Heart right ventricle (tissue), 16 donors: ENCODE results near the gene MBD5. TPM values are rescaled to one million over a fixed set of nuclear protein-coding genes. Genes with fewer than 3 reads are reported as not detected.

Source experiments
- ATAC-seq, 8 donors: fragments of 200-7000 bp; cut with Tn5 transposase; one replicate each; pipeline ENCODE4 v1.9.1; 2020; ENCODE audit warnings: mild to moderate bottlenecking in 8 of 8, moderate library complexity in 8 of 8, moderate number of reproducible peaks in 1 of 8
- DNase-seq, 2 donors: peaks; one replicate each; pipeline ENCODE4 v3.0.0-alpha.2; 2020
- H3K27ac ChIP-seq, 10 donors: fragments of 200-600 bp; sonication (generic) in 2 of 10; one replicate each; pipeline versions ENCODE4 v1.5.0 to v1.8.0; 2020 to 2022; ENCODE audit warnings: mild to moderate bottlenecking in 3 of 10
- H3K27me3 ChIP-seq, 7 donors: fragments of 200-600 bp; one replicate each; pipeline ENCODE4 v1.8.0; 2021 to 2022; ENCODE audit warnings: mild to moderate bottlenecking in 2 of 7
- H3K36me3 ChIP-seq, 9 donors: fragments of 200-600 bp; sonication (generic) in 1 of 9; one replicate each; pipeline versions ENCODE4 v1.5.0 to v1.8.0; 2020 to 2022; ENCODE audit warnings: mild to moderate bottlenecking in 2 of 9
- H3K4me1 ChIP-seq, 9 donors: fragments of 200-600 bp; sonication (generic) in 1 of 9; one replicate each; pipeline versions ENCODE4 v1.5.0 to v1.8.0; 2020 to 2022; ENCODE audit warnings: mild to moderate bottlenecking in 4 of 9
- H3K4me3 ChIP-seq, 10 donors: fragments of 200-600 bp; sonication (generic) in 2 of 10; one replicate each; pipeline versions ENCODE4 v1.5.0 to v1.8.0; 2020 to 2022; ENCODE audit warnings: mild to moderate bottlenecking in 7 of 10, moderate library complexity in 2 of 10
- H3K9me3 ChIP-seq, 11 donors: fragments of 200-600 bp in 10 of 11; sonication (generic) in 2 of 11; one replicate each; pipeline versions ENCODE4 v1.5.0 to v1.8.0; 2013 to 2022; ENCODE audit warnings: mild to moderate bottlenecking in 2 of 11, control low read depth in 1 of 11, moderate library complexity in 1 of 11
- WGBS, 2 donors: extraction: QIAGEN DNeasy Blood & Tissue Kit; methylation state at CpG; one replicate each; pipeline ENCODE4 v1.1.7; 2013; ENCODE audit warnings: inconsistent platforms in 1 of 2; 5-methylcytosine and 5-hydroxymethylcytosine counted together
- intact Hi-C, 10 donors: fragments of 100-400 bp; cut with DNase I; formaldehyde crosslinking; loops; one replicate each; pipeline versions ENCODE4 v1.11.1 to v1.14.2; 2022
- polyA plus RNA-seq, 2 donors: library from polyadenylated mRNA; stranded (reverse); fragments of 200-250 nt; gene quantifications; one replicate each; pipeline ENCODE4 v1.2.3, GENCODE V29; 2013
- total RNA-seq, 10 donors: library from RNA; stranded (reverse); fragmentation: NEBNext Ultra II Directional in 3 of 10; extraction: Animal tissue kit (Norgen Biotek cat#: 25700) in 3 of 10; gene quantifications; one replicate each; pipeline versions ENCODE4 v1.2.1 to v1.2.4, GENCODE V29; 2021 to 2023
- TF ChIP-seq, protein P1 (sequence below), 9 donors: fragments of 200-600 bp; sonication (generic) in 2 of 9; IDR thresholded peaks; one replicate each; pipeline versions ENCODE4 v1.5.0 to v1.8.0; 2021 to 2022; ENCODE audit warnings: antibody characterized with exemption in 9 of 9, mild to moderate bottlenecking in 5 of 9, moderate library complexity in 1 of 9
- donor health status: Arrhythmogenic right ventricular cardiomyopathy.
- donor health status: ischemic (EF 13 %, LVEDD 7.1; RV severe dilation, severe dysfunction).
- donor health status: healthy with polysubstance abuse.
- donor health status: DM: no; HTN: yes; CAD: no.
- donor health status: DM: no; HTN: no; CAD: no.
- donor health status: ischemic (EF 25% LVEDD 6.9; RV normal size, moderate dysfunction).
- donor health status: ischemic (EF 25% LVEDD 5.7; RV mildly dilated, moderate dysfunction).
- donor health status: healthy.
- donor health status: DM: yes; HTN: yes; CAD: no.
- donor health status: Ischemic cardiomyopathy.
- donor health status: ischemic (EF 35%, LVEDD 5.7; RV mildly dilated, moderate dysfunction).
- donor health status: nonischemic (EF 11% LVEDD 7.7; RV severe dilation, severe dysfunction).
- donor health status: DM: yes; HTN: yes; CAD: no.
- donor health status: PGD.
- donor health status: ischemic (EF 29% LVEDD 5.4; RV normal size, mild dysfunction).
- donor health status: nonischemic (EF 23%, LVEDD 6.1; RV moderate dilation, normal function).

MBD5 gene
- total and polyA plus RNA-seq, 12 donors: 3.4 to 39.8 (median 35.2) TPM

DNA sequence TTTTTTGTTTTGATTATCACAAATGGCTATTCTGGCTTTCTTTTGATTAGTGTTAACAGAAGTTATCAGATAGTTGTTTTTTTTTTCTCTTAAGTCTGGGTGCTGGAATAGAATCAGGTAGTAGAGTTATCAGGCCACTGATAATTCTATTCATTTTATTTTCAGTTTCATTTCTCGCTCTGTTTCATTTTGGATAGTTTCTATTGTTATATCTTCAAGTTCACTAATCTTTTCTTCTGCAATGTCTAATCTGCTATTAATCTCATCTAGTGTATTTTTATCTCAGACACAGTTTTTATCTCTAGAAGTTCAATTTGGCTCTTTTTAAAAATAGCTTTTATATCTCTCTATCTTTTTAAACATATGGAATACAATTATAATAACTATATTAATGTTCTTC lies 381.9 kb downstream of the MBD5 start:
- peaks cover 0 to 13% (median 0%) of the 10 kb centered on the region in 11 donors for H3K9me3 ChIP-seq
- no peaks in the 10 kb centered on the region for H3K36me3 ChIP-seq
- WGBS, 2 donors: 97 to 98% methylated on average over 1 of the region's 1 CpG
- peaks cover 0 to 6% (median 0%) of the 10 kb centered on the region in 9 donors for H3K4me1 ChIP-seq
- TF ChIP-seq, protein P1, sequence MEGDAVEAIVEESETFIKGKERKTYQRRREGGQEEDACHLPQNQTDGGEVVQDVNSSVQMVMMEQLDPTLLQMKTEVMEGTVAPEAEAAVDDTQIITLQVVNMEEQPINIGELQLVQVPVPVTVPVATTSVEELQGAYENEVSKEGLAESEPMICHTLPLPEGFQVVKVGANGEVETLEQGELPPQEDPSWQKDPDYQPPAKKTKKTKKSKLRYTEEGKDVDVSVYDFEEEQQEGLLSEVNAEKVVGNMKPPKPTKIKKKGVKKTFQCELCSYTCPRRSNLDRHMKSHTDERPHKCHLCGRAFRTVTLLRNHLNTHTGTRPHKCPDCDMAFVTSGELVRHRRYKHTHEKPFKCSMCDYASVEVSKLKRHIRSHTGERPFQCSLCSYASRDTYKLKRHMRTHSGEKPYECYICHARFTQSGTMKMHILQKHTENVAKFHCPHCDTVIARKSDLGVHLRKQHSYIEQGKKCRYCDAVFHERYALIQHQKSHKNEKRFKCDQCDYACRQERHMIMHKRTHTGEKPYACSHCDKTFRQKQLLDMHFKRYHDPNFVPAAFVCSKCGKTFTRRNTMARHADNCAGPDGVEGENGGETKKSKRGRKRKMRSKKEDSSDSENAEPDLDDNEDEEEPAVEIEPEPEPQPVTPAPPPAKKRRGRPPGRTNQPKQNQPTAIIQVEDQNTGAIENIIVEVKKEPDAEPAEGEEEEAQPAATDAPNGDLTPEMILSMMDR (IDR thresholded peaks at IDR 0.05): no peak
- intact Hi-C loops: no loop called here
- H3K4me3 ChIP-seq: no peak overlapping the region
- H3K27me3 ChIP-seq: no peaks in the 10 kb centered on the region
- no peak for DNase-seq
- no peak overlapping the region for H3K27ac ChIP-seq
- no peak for ATAC-seq

DNA sequence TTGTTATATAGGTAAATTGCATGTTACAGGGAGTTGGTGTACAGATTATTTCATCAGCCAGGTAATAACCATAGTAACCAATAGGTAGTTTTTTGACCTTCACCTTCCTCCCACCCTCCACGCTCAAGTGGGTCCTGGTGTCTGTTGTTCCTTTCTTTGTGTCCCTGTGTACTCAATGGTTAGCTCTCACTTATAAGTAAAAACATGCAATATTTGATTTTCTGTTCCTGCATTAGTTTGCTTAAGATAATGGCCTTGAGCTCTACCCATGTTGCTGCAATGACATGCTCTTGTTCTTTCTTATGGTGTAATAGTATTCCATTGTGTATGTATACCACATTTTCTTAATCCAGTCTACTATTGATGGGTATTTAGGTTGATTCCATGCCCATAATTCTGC lies 390.0 kb downstream of the MBD5 start:
- no peak for ATAC-seq
- H3K4me3 ChIP-seq: no peak overlapping the region
- DNase-seq: no peak
- 100% methylated on average over 1 of the region's 1 CpG for WGBS, 2 donors
- no peaks in the 10 kb centered on the region for H3K4me1 ChIP-seq
- H3K9me3 ChIP-seq: peaks cover 0 to 43% (median 15%) of the 10 kb centered on the region in 11 donors
- intact Hi-C loops: no loop called here
- H3K36me3 ChIP-seq: no peaks in the 10 kb centered on the region
- H3K27ac ChIP-seq: no peak overlapping the region
- TF ChIP-seq, protein P1 (IDR thresholded peaks at IDR 0.05): no peak
- H3K27me3 ChIP-seq: no peaks in the 10 kb centered on the region

DNA sequence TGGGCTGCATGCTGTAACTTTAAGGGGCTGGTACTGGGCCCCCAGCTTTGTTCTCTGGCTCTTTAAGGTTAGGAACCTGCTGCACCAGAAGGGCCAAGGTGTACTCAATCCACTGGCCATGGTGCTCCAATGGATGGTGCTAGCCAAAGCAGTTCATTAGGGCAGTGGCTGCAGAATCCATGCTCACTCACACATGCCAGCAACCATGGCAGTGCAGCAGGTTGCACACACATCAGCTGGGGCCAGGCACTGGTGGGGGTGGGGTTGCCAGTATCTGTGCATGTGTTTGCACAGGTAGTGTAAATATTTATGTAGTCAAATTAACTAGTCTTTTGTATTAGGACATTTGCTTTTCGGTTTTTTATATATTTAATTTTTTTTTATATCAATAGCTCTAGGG lies 395.4 kb downstream of the MBD5 start:
- intact Hi-C loops: no loop called here
- ATAC-seq: no peak

DNA sequence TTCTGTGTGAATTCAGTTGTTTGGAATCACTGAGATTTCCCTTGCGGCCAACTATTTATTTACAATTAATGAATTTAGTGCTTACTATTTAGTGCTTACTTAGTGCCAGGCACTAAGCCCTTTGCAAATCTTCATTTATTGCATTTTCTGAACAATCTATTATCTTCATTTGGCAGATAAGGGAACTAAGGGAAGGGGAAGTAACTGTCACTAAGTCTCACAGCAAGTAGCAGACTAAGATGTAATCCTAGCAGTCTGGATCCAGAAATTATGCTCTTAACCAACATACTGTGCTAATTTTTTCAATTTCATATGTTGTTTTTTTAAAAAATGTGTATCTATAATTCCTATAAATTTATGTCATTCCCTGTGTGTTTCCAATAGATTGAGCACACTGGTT lies 409.2 kb downstream of the MBD5 start:
- WGBS, 2 donors: 94 to 98% methylated on average over 1 of the region's 1 CpG
- DNase-seq (no peak), ATAC-seq (no peak)
- Histone ChIP-seq H3K4me3 (no peak overlapping the region), H3K9me3 (peaks cover 0 to 32% (median 0%) of the 10 kb centered on the region in 11 donors), H3K36me3 (no peaks in the 10 kb centered on the region), H3K27ac (no peak overlapping the region), H3K4me1 (no peaks in the 10 kb centered on the region), H3K27me3 (no peaks in the 10 kb centered on the region)
- TF ChIP-seq, protein P1 (IDR thresholded peaks at IDR 0.05): no peak
- intact Hi-C loops: no loop called here

More for the DNA sequence above, 395.4 kb downstream of the MBD5 start:
- DNase-seq: no peak
- Histone ChIP-seq H3K27me3 (no peaks in the 10 kb centered on the region), H3K4me3 (no peak overlapping the region), H3K27ac (no peak overlapping the region), H3K9me3 (peaks cover 0 to 58% (median 15%) of the 10 kb centered on the region in 11 donors), H3K36me3 (no peaks in the 10 kb centered on the region), H3K4me1 (no peaks in the 10 kb centered on the region)
- 97 to 98% methylated on average over 1 of the region's 1 CpG for WGBS, 2 donors
- TF ChIP-seq, protein P1 (IDR thresholded peaks at IDR 0.05): no peak
